SK-N-SH treated with all-trans-retinoic acid at 6 μM for 48 hours (cell line): ENCODE results near the gene ESF1.

Experiments
- ATAC-seq: fragments of 200-7000 bp; cut with Tn5 transposase; 3 replicates; pipeline ENCODE4 v1.9.1; 2020; ENCODE audit warnings: mild to moderate bottlenecking, moderate library complexity
- ARNTL ChIP-seq: fragments of 450-650 bp; formaldehyde crosslinking; IDR thresholded peaks from 2 replicates; pipeline ENCODE4 v1.5.0; 2020; ENCODE audit warnings: low read depth, mild to moderate bottlenecking, moderate library complexity, borderline replicate concordance
- BACH2 ChIP-seq: fragments of 250-450 bp; sonication (Bioruptor Pico); IDR thresholded peaks from 2 replicates; pipeline ENCODE4 v1.9.0; 2021; ENCODE audit warnings: mild to moderate bottlenecking, borderline replicate concordance
- CREB5 ChIP-seq: fragments of 250-450 bp; sonication (Bioruptor Pico); IDR thresholded peaks from 2 replicates; pipeline ENCODE4 v1.5.1; 2020; ENCODE audit warnings: low read depth, mild to moderate bottlenecking, moderate library complexity
- CSDC2 ChIP-seq: fragments of 250-450 bp; sonication (Bioruptor Pico); IDR thresholded peaks from 2 replicates; pipeline ENCODE4 v1.5.0; 2020; ENCODE audit warnings: mild to moderate bottlenecking, moderate library complexity
- ESRRG ChIP-seq: fragments of 250-450 bp; sonication (Bioruptor Pico); IDR thresholded peaks from 2 replicates; pipeline ENCODE4 v1.6.1; 2021; ENCODE audit warnings: mild to moderate bottlenecking
- GLIS3 ChIP-seq: fragments of 250-450 bp; sonication (Bioruptor Pico); IDR thresholded peaks from 2 replicates; pipeline ENCODE4 v1.5.0; 2020; ENCODE audit warnings: mild to moderate bottlenecking, moderate library complexity
- ISL1 ChIP-seq: fragments of 250-450 bp; sonication (Bioruptor Pico); IDR thresholded peaks from 2 replicates; pipeline ENCODE4 v2.1.2; 2022; ENCODE audit warnings: mild to moderate bottlenecking, moderate library complexity
- OSR1 ChIP-seq: fragments of 250-450 bp; sonication (Bioruptor Pico); IDR thresholded peaks from 2 replicates; pipeline ENCODE4 v1.8.0; 2022; ENCODE audit warnings: moderate library complexity, mild to moderate bottlenecking, inconsistent platforms
- PPARA ChIP-seq: fragments of 250-450 bp; sonication (Bioruptor Pico); IDR thresholded peaks from 2 replicates; pipeline ENCODE4 v1.5.0; 2020; ENCODE audit warnings: mild to moderate bottlenecking, borderline replicate concordance
- RARB ChIP-seq: fragments of 250-450 bp; sonication (Bioruptor Pico); IDR thresholded peaks from 2 replicates; pipeline ENCODE4 v1.8.0; 2021; ENCODE audit warnings: mild to moderate bottlenecking, moderate library complexity
- SNAI2 ChIP-seq: fragments of 250-450 bp; sonication (Bioruptor Pico); IDR thresholded peaks from 2 replicates; pipeline ENCODE4 v1.5.0; 2020; ENCODE audit warnings: mild to moderate bottlenecking, moderate library complexity
- TCF4 ChIP-seq: fragments of 250-450 bp; sonication (Bioruptor Pico); IDR thresholded peaks from 2 replicates; pipeline ENCODE4 v1.8.0; 2021; ENCODE audit warnings: mild to moderate bottlenecking, moderate library complexity, borderline replicate concordance
- TOX ChIP-seq: fragments of 250-450 bp; sonication (Bioruptor Pico); IDR thresholded peaks from 2 replicates; pipeline ENCODE4 v1.8.0; 2021; ENCODE audit warnings: mild to moderate bottlenecking, moderate library complexity, borderline replicate concordance
- TSHZ2 ChIP-seq: fragments of 250-450 bp; sonication (Bioruptor Pico); IDR thresholded peaks from 2 replicates; pipeline ENCODE4 v1.5.0; 2020; ENCODE audit warnings: mild to moderate bottlenecking, moderate library complexity
- ZFP3 ChIP-seq: fragments of 250-450 bp; sonication (Bioruptor Pico); IDR thresholded peaks from 2 replicates; pipeline ENCODE4 v1.5.0; 2020; ENCODE audit warnings: mild to moderate bottlenecking, moderate library complexity
- ZFP30 ChIP-seq: fragments of 450-650 bp; formaldehyde crosslinking; IDR thresholded peaks from 2 replicates; pipeline ENCODE4 v1.5.0; 2022; ENCODE audit warnings: mild to moderate bottlenecking, moderate library complexity
- ZNF565 ChIP-seq: fragments of 450-650 bp; formaldehyde crosslinking; conservative IDR thresholded peaks from 2 replicates; pipeline ENCODE4 v1.5.0; 2020; ENCODE audit warnings: low read depth, mild to moderate bottlenecking, moderate library complexity
- ZNF70 ChIP-seq: fragments of 450-650 bp; formaldehyde crosslinking; IDR thresholded peaks from 2 replicates; pipeline ENCODE4 v1.5.0; 2020; ENCODE audit warnings: mild to moderate bottlenecking, moderate library complexity
- ZNF8 ChIP-seq: fragments of 450-650 bp; formaldehyde crosslinking; IDR thresholded peaks from 2 replicates; pipeline ENCODE4 v1.5.0; 2020; ENCODE audit warnings: mild to moderate bottlenecking, moderate library complexity
- TF ChIP-seq, protein P1 (sequence below): fragments of 250-450 bp; sonication (Bioruptor Pico); IDR thresholded peaks from 2 replicates; pipeline ENCODE4 v1.5.1; 2021; ENCODE audit warnings: mild to moderate bottlenecking, moderate library complexity
- TF ChIP-seq, protein P2 (sequence below): fragments of 250-450 bp; sonication (Bioruptor Pico); IDR thresholded peaks from 2 replicates; pipeline ENCODE4 v1.8.0; 2020; ENCODE audit warnings: mild to moderate bottlenecking, moderate library complexity, borderline replicate concordance
- TF ChIP-seq, protein P3 (sequence below): fragments of 250-450 bp; sonication (Bioruptor Pico); IDR thresholded peaks from 2 replicates; pipeline ENCODE4 v1.8.0; 2021; ENCODE audit warnings: low read depth, mild to moderate bottlenecking, moderate library complexity, borderline replicate concordance

Gene ESF1

GRCh38 chr20:13810446-13810845, 25.7 kb upstream of the ESF1 start (continued):
- TF ChIP-seq, protein P1, sequence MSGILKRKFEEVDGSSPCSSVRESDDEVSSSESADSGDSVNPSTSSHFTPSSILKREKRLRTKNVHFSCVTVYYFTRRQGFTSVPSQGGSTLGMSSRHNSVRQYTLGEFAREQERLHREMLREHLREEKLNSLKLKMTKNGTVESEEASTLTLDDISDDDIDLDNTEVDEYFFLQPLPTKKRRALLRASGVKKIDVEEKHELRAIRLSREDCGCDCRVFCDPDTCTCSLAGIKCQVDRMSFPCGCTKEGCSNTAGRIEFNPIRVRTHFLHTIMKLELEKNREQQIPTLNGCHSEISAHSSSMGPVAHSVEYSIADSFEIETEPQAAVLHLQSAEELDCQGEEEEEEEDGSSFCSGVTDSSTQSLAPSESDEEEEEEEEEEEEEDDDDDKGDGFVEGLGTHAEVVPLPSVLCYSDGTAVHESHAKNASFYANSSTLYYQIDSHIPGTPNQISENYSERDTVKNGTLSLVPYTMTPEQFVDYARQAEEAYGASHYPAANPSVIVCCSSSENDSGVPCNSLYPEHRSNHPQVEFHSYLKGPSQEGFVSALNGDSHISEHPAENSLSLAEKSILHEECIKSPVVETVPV (CRISPR knock-in tag): no peak
- TF ChIP-seq ZFP30 (no peak), TCF4 (no peak), OSR1 (no peak), ZFP3 (no peak), TOX (CRISPR knock-in tag) (no peak), ZNF565 (CRISPR knock-in tag) (no peak), ISL1 (no peak), CSDC2 (CRISPR knock-in tag) (no peak)
- TF ChIP-seq, protein P2, sequence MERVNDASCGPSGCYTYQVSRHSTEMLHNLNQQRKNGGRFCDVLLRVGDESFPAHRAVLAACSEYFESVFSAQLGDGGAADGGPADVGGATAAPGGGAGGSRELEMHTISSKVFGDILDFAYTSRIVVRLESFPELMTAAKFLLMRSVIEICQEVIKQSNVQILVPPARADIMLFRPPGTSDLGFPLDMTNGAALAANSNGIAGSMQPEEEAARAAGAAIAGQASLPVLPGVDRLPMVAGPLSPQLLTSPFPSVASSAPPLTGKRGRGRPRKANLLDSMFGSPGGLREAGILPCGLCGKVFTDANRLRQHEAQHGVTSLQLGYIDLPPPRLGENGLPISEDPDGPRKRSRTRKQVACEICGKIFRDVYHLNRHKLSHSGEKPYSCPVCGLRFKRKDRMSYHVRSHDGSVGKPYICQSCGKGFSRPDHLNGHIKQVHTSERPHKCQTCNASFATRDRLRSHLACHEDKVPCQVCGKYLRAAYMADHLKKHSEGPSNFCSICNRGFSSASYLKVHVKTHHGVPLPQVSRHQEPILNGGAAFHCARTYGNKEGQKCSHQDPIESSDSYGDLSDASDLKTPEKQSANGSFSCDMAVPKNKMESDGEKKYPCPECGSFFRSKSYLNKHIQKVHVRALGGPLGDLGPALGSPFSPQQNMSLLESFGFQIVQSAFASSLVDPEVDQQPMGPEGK (CRISPR knock-in tag): no peak

- TF ChIP-seq RARB (CRISPR knock-in tag) (no peak), ISL1 (no peak), ZFP30 (no peak), CSDC2 (CRISPR knock-in tag) (no peak), ESRRG (CRISPR knock-in tag) (no peak), TOX (CRISPR knock-in tag) (no peak), CREB5 (CRISPR knock-in tag) (no peak), ZFP3 (no peak)
- TF ChIP-seq, protein P3, sequence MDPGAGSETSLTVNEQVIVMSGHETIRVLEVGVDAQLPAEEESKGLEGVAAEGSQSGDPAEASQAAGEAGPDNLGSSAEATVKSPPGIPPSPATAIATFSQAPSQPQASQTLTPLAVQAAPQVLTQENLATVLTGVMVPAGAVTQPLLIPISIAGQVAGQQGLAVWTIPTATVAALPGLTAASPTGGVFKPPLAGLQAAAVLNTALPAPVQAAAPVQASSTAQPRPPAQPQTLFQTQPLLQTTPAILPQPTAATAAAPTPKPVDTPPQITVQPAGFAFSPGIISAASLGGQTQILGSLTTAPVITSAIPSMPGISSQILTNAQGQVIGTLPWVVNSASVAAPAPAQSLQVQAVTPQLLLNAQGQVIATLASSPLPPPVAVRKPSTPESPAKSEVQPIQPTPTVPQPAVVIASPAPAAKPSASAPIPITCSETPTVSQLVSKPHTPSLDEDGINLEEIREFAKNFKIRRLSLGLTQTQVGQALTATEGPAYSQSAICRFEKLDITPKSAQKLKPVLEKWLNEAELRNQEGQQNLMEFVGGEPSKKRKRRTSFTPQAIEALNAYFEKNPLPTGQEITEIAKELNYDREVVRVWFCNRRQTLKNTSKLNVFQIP (CRISPR knock-in tag): no peak
- ATAC-seq: no peak
These were observed 25.1 kb upstream of the ESF1 start for GRCh38 chr20:13809855-13810254.

- ATAC-seq: no peak
- no peak for TF ChIP-seq ARNTL (CRISPR knock-in tag)
- TF ChIP-seq SNAI2 (CRISPR knock-in tag): no peak
- TF ChIP-seq ZNF70 (CRISPR knock-in tag): no peak
- no peak for TF ChIP-seq CSDC2 (CRISPR knock-in tag)
- TF ChIP-seq ISL1: no peak
- TF ChIP-seq RARB (CRISPR knock-in tag): no peak
- TF ChIP-seq CREB5 (CRISPR knock-in tag): no peak
- TF ChIP-seq TOX (CRISPR knock-in tag): no peak
- TF ChIP-seq GLIS3 (CRISPR knock-in tag): no peak
- TF ChIP-seq BACH2 (CRISPR knock-in tag): no peak
- TF ChIP-seq, all 23 proteins: peak for 0
These were observed 24.7 kb upstream of the ESF1 start for GRCh38 chr20:13809373-13809772.

- peak; percentile 95 for ATAC-seq
- TF ChIP-seq, protein P1 (CRISPR knock-in tag): no peak
- TF ChIP-seq ARNTL (CRISPR knock-in tag) (no peak), GLIS3 (CRISPR knock-in tag) (no peak), TCF4 (peak; percentile 42; the same call in 1 of the 2 replicates), BACH2 (CRISPR knock-in tag) (no peak), PPARA (CRISPR knock-in tag) (no peak), SNAI2 (CRISPR knock-in tag) (peak; percentile 86), ESRRG (CRISPR knock-in tag) (no peak), ZNF8 (no peak), TSHZ2 (CRISPR knock-in tag) (peak; percentile 36; the same call in 1 of the 2 replicates), CSDC2 (CRISPR knock-in tag) (no peak)
- TF ChIP-seq, protein P3 (CRISPR knock-in tag): no peak
These were observed 16.0 kb upstream of the ESF1 start for GRCh38 chr20:13800728-13801134.
